IMR-90 (cell line): ENCODE measurements around the gene MMD.

Experiments
- CTCF ChIP-seq: conservative IDR thresholded peaks from 2 replicates; pipeline ENCODE4 v1.5.1; 2012; ENCODE audit warnings: mild to moderate bottlenecking, low read depth, low read length, improper control_type of control experiment
- MXI1 ChIP-seq: IDR thresholded peaks from 2 replicates; pipeline ENCODE4 v1.6.1; 2012; ENCODE audit warnings: low read depth, mild to moderate bottlenecking, low read length, moderate library complexity, borderline replicate concordance
- POLR2A ChIP-seq: IDR thresholded peaks from 2 replicates; pipeline ENCODE4 v1.6.1; 2012; ENCODE audit warnings: mild to moderate bottlenecking, low read depth, low read length
- USF2 ChIP-seq: fragments of 150-350 bp; IDR thresholded peaks from 2 replicates; pipeline ENCODE4 v1.6.1; 2017; ENCODE audit warnings: mild to moderate bottlenecking, antibody characterized with exemption, low read length, low read depth

GRCh38 chr17:55395803-55396505 lies 25.7 kb downstream of the MMD start:
- TF ChIP-seq POLR2A, result no peak
- TF ChIP-seq MXI1, result no peak
- no peak for TF ChIP-seq USF2
- no peak for TF ChIP-seq CTCF
